ENCODE measurements around the gene ISL2. TPM values are rescaled to one million over a fixed set of nuclear protein-coding genes. Genes with fewer than 3 reads are reported as not detected.

ISL2 gene
- total RNA-seq, 1 experiment from 2014 or later = 8.3 TPM

Other genes starting within 250 kb of the ISL2 start
- gene ETFA, start 25.3 kb upstream of the ISL2 start, total RNA-seq (2014; rRNA removed; shearing (Covaris generic); ENCODE audit: low replicate concordance) = 128 and 170 TPM in 2 replicates

Data from Karpas-422 (cell line).